Kidney tubule cell (primary cell): ENCODE data around the gene MYO1D.
"Not testable (repeated sequence)": the region's sequence is repeated elsewhere in the genome, so short reads cannot be mapped to it uniquely, and the experiment has no call there.

Experiments
- DNase-seq: peaks from one replicate; pipeline ENCODE4 v3.0.0-alpha.2; 2018; ENCODE audit warnings: low spot score

The MYO1D gene

GRCh38 chr17:32894245-32894644 is 17.3 kb upstream of the MYO1D start:
- peak; percentile 56 for DNase-seq

- DNase-seq, result not testable (repeated sequence)
Observed at GRCh38 chr17:32887410-32887809, 10.5 kb upstream of the MYO1D start.

DNA sequence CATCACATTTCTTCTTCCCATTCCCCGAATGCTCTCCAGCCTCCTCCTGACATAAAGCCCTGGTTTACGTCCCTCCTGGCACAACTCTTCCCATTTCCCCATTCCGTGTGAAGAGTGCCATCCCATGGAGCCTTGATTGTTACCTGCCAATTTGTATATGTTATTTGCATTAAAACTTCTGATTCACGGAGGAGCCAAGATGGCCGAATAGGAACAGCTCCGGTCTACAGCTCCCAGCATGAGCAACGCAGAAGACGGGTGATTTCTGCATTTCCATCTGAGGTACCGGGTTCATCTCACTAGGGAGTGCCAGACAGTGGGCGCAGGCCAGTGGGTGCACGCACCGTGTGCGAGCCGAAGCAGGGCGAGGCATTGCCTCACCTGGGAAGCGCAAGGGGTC is 10.0 kb upstream of the MYO1D start:
- not testable (repeated sequence) for DNase-seq

- peak; percentile 66 for DNase-seq
Observed at GRCh38 chr17:32882734-32883133, 5.8 kb upstream of the MYO1D start.

GRCh38 chr17:32882029-32882428 is 5.1 kb upstream of the MYO1D start:
- no peak for DNase-seq

- no peak for DNase-seq
Observed at GRCh38 chr17:32880671-32881453, 3.9 kb upstream of the MYO1D start.

- no peak for DNase-seq
Observed at GRCh38 chr17:32879134-32879533, 2.2 kb upstream of the MYO1D start.

- DNase-seq, result peak; percentile 6
Observed at GRCh38 chr17:32878211-32878610, 1.3 kb upstream of the MYO1D start.

DNA sequence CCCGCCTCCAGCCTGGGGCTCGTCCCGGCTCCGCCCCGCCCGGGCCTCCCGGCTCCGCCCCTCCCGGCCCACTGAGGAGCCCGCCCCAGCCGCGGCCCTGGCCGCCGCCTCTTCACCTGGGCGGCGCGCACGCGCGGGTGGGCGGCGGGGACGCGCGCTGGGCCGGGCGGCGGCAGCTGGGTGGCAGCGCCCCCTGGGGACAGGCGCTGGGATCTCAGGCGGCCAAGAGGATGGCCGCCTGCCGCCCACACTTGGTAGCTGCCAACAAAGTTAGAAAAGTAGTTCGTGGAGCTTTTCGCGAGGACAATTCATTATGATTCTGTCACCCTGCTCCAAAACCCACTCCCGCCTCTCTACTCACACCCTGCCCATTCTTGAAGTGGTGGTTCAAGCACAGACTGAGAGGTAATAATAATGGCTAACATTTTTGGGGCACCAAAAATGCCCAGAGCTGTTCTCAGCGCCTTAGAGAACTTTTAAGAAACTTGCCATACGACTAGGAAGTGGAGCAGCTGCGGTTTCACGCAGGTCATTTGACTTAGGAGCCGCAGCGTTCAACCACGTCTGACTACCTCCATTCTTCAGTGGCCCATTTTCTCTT is 340 bp upstream of the MYO1D start:
- DNase-seq, result peak; percentile 94

DNA sequence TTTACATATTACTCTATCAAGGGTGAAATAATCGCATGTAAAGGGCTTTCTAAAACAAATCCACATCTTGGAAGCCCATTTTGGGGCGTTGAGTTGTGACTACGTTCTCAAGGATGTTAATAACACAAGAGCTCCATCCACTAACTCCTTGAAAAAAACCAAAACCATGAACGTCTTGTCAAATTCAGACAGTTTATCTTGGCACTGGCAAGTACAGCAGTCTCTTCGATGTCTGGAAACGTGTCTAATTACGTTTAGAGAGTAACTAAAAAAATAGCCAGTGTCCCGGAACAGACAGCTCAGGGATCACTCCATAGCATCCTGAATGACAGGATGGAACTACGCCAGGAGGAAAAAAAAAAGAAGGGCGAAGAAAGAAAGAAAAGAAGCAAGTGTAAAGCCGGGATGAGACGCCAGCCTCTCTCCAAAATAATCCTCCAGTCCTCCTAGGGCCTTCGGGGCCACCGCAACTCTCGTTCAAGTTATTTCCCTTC is 954 bp downstream of the MYO1D start:
- DNase-seq, result no peak

GRCh38 chr17:32875230-32875917 is 1.6 kb downstream of the MYO1D start:
- DNase-seq, result no peak

DNA sequence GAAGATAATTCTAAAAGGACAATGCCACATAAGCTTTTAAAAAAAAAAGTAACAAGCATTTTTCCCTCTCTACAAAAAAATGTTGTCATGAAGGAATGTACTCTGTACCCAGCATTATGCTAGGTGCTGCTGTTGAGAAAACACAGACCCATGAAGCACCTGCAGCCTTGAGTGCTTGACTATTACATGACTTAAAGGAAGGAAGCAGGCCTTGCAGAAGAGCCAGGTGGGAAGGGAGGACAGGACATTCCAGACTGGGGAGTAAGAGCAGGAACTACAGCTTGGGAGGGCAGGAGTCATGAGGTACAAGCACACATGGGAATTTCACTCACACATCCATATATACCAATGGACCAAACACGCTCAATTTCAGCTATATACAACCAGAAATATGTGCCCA is 3.8 kb downstream of the MYO1D start:
- DNase-seq, result peak; percentile 83

DNA sequence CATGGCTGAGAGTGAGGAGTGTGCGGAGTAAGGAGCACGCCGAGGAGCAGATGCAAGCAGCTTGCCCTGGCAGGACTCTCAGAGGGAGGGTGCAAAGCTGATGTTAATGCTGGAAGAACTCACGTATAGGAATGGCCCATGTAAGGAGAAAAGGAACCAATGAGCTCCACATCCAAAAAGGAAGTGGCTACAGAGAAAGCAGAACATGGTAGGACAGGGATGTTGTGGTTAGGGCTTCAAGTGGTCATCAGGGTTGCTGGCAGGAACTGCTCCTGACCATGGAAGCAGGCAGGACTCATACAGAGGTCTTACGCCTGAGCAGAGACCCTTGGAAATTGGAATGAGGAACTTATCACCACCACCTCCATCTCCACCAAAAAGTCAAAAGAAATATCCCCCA is 5.2 kb downstream of the MYO1D start:
- no peak for DNase-seq

DNA sequence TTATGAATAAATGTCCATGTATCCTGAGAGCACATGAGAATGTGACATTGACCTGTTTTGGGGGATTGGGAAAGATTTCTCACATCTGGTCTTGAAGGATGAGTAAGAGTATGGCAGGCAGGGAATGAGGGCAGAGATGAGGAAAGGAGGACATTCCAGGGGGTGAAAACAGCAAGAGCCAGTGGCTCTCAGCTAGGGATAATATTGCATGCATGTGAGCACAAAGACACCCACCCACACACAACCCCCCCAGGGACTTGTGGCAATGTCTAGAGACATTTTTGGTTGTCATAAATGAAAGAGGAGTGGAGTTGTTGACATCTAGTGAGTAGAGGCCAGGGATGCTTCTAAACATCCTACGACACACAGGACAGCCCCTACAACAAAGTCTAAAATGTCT is 6.0 kb downstream of the MYO1D start:
- DNase-seq, result no peak

GRCh38 chr17:32870027-32870670 is 6.8 kb downstream of the MYO1D start:
- DNase-seq, result no peak

DNA sequence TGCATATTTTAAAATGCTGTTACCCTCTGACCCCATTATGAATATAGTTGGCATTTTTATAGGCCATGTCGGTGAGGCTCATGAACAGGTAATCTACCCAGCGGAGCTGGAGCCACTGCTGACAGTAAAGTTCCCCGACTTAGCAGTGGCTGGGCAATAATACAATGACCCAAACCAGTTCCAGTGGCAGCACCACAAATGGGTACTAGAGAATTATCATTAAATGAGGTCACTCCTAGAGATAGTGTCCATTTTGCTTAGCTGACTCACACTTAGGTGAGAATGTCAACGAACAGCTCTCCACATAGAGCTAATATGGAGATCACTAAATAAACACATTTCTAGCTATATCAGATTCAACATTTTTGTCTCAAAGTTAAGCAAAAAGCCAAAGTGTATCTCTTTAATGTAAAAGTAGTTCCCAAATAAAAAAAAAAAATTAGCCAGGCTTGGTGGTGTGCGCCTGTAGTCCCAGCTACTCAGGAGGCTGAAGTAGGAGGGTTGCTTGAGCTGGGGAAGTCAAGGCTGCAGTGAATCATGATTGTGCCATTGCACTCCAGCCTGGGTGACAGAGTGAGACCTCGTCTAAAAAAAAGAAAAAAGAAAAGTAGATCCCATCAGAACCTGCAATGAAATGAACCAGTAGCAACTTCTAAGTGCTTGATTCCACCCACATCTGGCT is 7.4 kb downstream of the MYO1D start:
- no peak for DNase-seq

- no peak for DNase-seq
Observed at GRCh38 chr17:32865141-32865540, 11.8 kb downstream of the MYO1D start.

DNA sequence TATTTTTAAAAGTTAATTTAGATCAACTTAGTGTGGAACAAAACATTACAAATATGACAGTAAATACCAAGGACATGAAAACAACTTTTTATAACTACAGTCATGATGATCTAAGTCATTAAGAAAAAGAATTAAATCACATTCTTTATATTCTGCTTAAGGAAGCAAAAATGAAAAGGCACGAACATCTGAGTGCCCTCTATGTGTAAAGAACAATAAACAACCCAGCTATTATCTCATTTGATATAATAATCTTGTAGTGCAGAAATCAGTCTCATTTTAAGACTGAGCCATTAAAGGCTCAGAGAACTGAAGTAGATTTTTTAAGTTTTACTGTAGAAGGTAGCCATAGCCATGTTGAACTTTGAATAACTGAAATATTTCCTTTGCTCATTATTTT is 13.4 kb downstream of the MYO1D start:
- no peak for DNase-seq

DNA sequence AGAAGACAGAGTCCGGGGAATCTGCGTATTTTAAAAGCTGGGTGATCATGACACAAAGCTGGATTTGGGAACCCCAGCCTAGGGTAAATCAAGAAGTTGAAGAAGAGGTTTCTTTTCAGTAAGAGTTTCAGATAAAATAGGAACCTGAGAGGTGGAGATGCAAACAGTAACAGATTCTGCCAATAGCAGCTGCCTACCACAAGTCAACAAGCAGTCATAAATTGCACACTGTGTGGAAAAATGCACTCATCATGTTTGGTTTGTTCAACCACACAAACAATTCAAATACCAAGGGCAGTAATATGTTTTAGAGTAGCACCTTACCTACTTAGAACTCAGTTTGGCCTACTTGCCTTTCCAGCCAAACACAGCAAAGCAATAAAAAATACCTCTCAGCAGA is 14.0 kb downstream of the MYO1D start:
- DNase-seq, result no peak

- DNase-seq, result no peak
Observed at GRCh38 chr17:32861981-32862380, 14.9 kb downstream of the MYO1D start.

GRCh38 chr17:32859857-32860525 is 16.9 kb downstream of the MYO1D start:
- no peak for DNase-seq
